C4-2B (cell line): Measurements from ENCODE around the gene ZNF888.

Source experiments
- CTCF ChIP-seq: fragments of 450-650 bp; conservative IDR thresholded peaks from 2 replicates; pipeline ENCODE4 v1.5.1; 2017; ENCODE audit warnings: mild to moderate bottlenecking
- ZFX ChIP-seq: fragments of 450-650 bp; IDR thresholded peaks from 2 replicates; pipeline ENCODE4 v1.6.1; 2017

DNA sequence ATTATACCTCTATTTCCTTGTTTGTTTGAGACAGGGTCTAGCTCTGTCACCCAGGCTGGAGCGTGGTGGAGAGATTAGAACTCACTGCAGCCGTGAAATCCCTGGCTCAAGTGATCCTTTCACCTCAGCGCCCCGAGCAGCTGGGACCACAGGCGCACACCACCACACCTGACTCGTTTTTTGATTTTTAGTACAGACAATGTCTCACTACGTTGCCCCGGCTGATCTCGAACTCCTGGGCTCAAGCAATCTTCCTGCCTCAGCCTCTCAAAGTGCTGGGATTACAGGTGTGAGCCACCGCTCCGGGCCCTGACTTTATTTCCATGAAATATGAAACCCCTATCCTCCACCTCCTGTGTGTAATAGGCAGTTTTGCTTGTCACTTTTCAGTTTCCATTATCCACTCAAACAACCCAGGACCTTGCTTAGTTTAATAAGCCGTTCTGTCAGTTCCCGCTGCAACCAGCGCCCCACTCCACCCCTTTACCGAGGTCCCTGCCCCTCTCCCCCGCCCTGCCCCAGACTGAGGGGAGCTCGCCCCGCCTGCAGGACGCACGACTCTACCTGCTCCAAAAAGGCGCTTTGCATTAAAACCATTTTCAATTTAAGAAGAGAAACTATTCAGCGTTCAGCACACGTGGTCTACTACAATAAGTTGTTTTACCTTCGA lies 22.6 kb upstream of the ZNF888 start:
- TF ChIP-seq CTCF (no peak), ZFX (no peak)
